Measurements from ENCODE around the gene TAS2R8. TPM values are rescaled to one million over a fixed set of nuclear protein-coding genes. Genes with fewer than 3 reads are reported as not detected.
A peak's percentile ranks its signal among the peaks of the same experiment; 100 is the strongest.

Gene TAS2R8
- total and polyA plus RNA-seq, 2 of the 8 experiments (the other 6 are each of a cell fraction or from before 2014, with no cell fraction given), result not detected

- H3K9me3 ChIP-seq (ENCODE audit: insufficient read depth in 2 of 2, low read depth in 1 of 2, low read length in 1 of 2), result peaks cover 18 to 20% of the 10 kb centered on the region in 2 experiments
- H3K4ac ChIP-seq (replicated peaks; ENCODE audit: insufficient read length, low read depth, low read length), result no peak overlapping the region
- no peak overlapping the region for H3K4me2 ChIP-seq (ENCODE audit: insufficient read depth in 1 of 2, low read depth in 2 of 2, low read length in 2 of 2)
- no peak overlapping the region for H3K9ac ChIP-seq (replicated peaks in 1 of 4; ENCODE audit: extremely low read depth in 1 of 4, low read depth in 3 of 4, low read length in 3 of 4)
- H3K27ac ChIP-seq (ENCODE audit: low read depth, low read length), result no peak overlapping the region
- H2AK5ac ChIP-seq (ENCODE audit: low read depth, low read length), result peak overlapping the region; percentile 87; the same call in 1 of the 2 replicates
- POLR2A ChIA-PET (ENCODE audit: partially characterized antibody), result no interaction called here
- no peak overlapping the region; the same call in 1 of the 2 replicates for H4K8ac ChIP-seq (ENCODE audit: extremely low read depth, insufficient read depth, low read length)
- FAIRE-seq (no peak), DNase-seq (ENCODE audit: low read depth in 1 of 2, low spot score in 2 of 2) (no peak)
- H3K14ac ChIP-seq (ENCODE audit: insufficient read length), result no peak overlapping the region
- no peaks in the 10 kb centered on the region for H3K79me1 ChIP-seq (ENCODE audit: low read depth, low read length)
- no peak overlapping the region for H2BK20ac ChIP-seq (ENCODE audit: low read length)
- no peak overlapping the region for H4K5ac ChIP-seq (ENCODE audit: insufficient read length, low read depth, low read length)
- no peaks in the 10 kb centered on the region for H3K4me1 ChIP-seq (replicated peaks in 1 of 4; ENCODE audit: control insufficient read depth in 3 of 4, insufficient read depth in 4 of 4, low read length in 3 of 4)
- no peak overlapping the region for H2BK120ac ChIP-seq (replicated peaks; ENCODE audit: low read depth, low read length)
- H2BK15ac ChIP-seq (ENCODE audit: low read length), result no peak overlapping the region
- no peak overlapping the region for H4K91ac ChIP-seq (replicated peaks; ENCODE audit: insufficient read length, low read length)
- H3K79me2 ChIP-seq (ENCODE audit: control insufficient read depth in 1 of 2, insufficient read depth in 2 of 2, low read length in 2 of 2), result no peaks in the 10 kb centered on the region
- no peaks in the 10 kb centered on the region for H3K27me3 ChIP-seq (replicated peaks in 1 of 4; ENCODE audit: control insufficient read depth in 3 of 4, extremely low read depth in 1 of 4, insufficient read depth in 3 of 4, low read length in 3 of 4)
- H3K4me3 ChIP-seq (ENCODE audit: extremely low read depth in 1 of 4, insufficient read depth in 2 of 4, low read depth in 3 of 4, low read length in 4 of 4), result no peak overlapping the region
- TF ChIP-seq TBP (IDR thresholded peaks at IDR 0.05; ENCODE audit: low read depth, low read length) (no peak), GTF2F1 (IDR thresholded peaks at IDR 0.05; ENCODE audit: borderline replicate concordance, low read depth, low read length) (no peak), POU5F1 (IDR thresholded peaks at IDR 0.05; ENCODE audit: low read depth, low read length) (no peak), NRF1 (IDR thresholded peaks at IDR 0.05; ENCODE audit: low read depth, low read length) (no peak), PHF8 (conservative IDR thresholded peaks at IDR 0.05; ENCODE audit: low read depth, low read length) (no peak), SP1 (IDR thresholded peaks at IDR 0.05; ENCODE audit: low read depth, low read length) (no peak), TEAD4 (IDR thresholded peaks at IDR 0.05; ENCODE audit: low read depth, low read length) (no peak), CTBP2 (IDR thresholded peaks at IDR 0.05; ENCODE audit: borderline replicate concordance, insufficient read depth, insufficient read length, low read length) (no peak), JUN (IDR thresholded peaks at IDR 0.05; ENCODE audit: low read depth, low read length) (no peak), BRCA1 (IDR thresholded peaks at IDR 0.05; ENCODE audit: low read depth, low read length) (no peak), GABPA (IDR thresholded peaks at IDR 0.05; ENCODE audit: borderline replicate concordance, insufficient read depth, low read length) (no peak), ATF3 (IDR thresholded peaks at IDR 0.05; ENCODE audit: insufficient read depth, low read depth, low read length) (no peak), TAF7 (optimal IDR thresholded peaks at IDR 0.05; ENCODE audit: borderline replicate concordance, low read depth, low read length) (no peak), EGR1 (IDR thresholded peaks at IDR 0.05; ENCODE audit: borderline replicate concordance, low read depth, low read length) (no peak)
- 94% methylated on average over 2 of the region's 2 CpGs; no CpG with 5 or more reads in 1 of the 2 experiments for WGBS, 2 experiments (ENCODE audit: extremely low coverage in 1 of 2, insufficient coverage in 1 of 2, insufficient read length in 1 of 2, insufficient replicate concordance in 2 of 2, low coverage in 1 of 2, low lambda C conversion rate in 2 of 2, missing lambda C conversion rate in 1 of 2)
- H3K56ac ChIP-seq (replicated peaks; ENCODE audit: insufficient read length, low read depth, low read length), result no peak overlapping the region
- peaks cover 0 to 3% of the 10 kb centered on the region in 2 experiments for H4K20me1 ChIP-seq (replicated peaks in 1 of 2; ENCODE audit: control insufficient read depth in 1 of 2, insufficient read depth in 2 of 2, low read length in 2 of 2)
- no peak overlapping the region for H3K23ac ChIP-seq (ENCODE audit: insufficient read length)
- H2AFZ ChIP-seq (ENCODE audit: low read length), result no peak overlapping the region
- H2BK12ac ChIP-seq (ENCODE audit: low read depth, low read length), result no peak overlapping the region
- H2BK5ac ChIP-seq (ENCODE audit: low read depth, low read length), result no peak overlapping the region; the same call in 1 of the 2 replicates
- CTCF ChIA-PET (ENCODE audit: partially characterized antibody), result interaction anchor here (1.3 to 2.0 kb wide), 2 partner anchors 13 to 346 kb away, joined by 3 to 6 read pairs; no protein-coding TSS in a partner anchor
- H3K23me2 ChIP-seq (ENCODE audit: low read depth, low read length), result no peaks in the 10 kb centered on the region
- H3K18ac ChIP-seq (ENCODE audit: extremely low read depth, low read length), result no peak overlapping the region
- peaks cover 0 to 14% (median 3%) of the 10 kb centered on the region in 4 experiments; a peak in 3 of 8 replicates for H3K36me3 ChIP-seq (ENCODE audit: control insufficient read depth in 2 of 4, insufficient read depth in 4 of 4, low read length in 3 of 4)
Observed at GRCh38 chr12:10853776-10854175, 46.7 kb upstream of the TAS2R8 start.

Measured in H1 (cell line).